ENCODE measurements around the gene CLMP. TPM values are rescaled to one million over a fixed set of nuclear protein-coding genes. Genes with fewer than 3 reads are reported as not detected.

The CLMP gene
- total and polyA plus RNA-seq, 3 donors from 2014 or later: 6.0 to 6.5 (median 6.3) TPM

DNA sequence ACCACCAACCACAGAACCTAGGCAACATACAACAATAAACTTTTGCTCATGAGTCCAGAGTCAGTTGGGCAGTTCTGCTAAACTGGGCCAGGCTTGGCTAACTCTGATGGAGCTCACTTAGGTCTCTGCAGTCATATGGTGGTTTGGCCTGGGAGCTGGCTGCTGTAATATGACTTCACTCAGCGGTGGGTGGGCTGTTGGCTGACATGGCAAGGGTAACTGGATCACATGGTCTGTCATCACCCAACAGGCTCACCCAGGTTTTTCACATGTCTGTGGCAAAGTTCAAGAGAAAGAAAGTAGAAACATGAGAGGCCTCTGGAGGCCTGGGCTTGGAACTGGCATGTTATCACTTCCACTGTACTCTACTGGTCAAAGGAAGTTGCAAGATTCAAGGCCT lies 43.2 kb upstream of the CLMP start:
- WGBS, 2 donors: 93 to 94% methylated on average over 1 of the region's 1 CpG
- no peak for TF ChIP-seq POLR2A (IDR thresholded peaks at IDR 0.05)
- TF ChIP-seq, protein P1, sequence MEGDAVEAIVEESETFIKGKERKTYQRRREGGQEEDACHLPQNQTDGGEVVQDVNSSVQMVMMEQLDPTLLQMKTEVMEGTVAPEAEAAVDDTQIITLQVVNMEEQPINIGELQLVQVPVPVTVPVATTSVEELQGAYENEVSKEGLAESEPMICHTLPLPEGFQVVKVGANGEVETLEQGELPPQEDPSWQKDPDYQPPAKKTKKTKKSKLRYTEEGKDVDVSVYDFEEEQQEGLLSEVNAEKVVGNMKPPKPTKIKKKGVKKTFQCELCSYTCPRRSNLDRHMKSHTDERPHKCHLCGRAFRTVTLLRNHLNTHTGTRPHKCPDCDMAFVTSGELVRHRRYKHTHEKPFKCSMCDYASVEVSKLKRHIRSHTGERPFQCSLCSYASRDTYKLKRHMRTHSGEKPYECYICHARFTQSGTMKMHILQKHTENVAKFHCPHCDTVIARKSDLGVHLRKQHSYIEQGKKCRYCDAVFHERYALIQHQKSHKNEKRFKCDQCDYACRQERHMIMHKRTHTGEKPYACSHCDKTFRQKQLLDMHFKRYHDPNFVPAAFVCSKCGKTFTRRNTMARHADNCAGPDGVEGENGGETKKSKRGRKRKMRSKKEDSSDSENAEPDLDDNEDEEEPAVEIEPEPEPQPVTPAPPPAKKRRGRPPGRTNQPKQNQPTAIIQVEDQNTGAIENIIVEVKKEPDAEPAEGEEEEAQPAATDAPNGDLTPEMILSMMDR (IDR thresholded peaks at IDR 0.05): no peak
- Histone ChIP-seq H3K27ac (peak overlapping the region in 1 of 2 donors; percentile 27), H3K9me3 (no peaks in the 10 kb centered on the region), H3K27me3 (no peaks in the 10 kb centered on the region), H3K4me1 (peaks cover 5% of the 10 kb centered on the region), H3K36me3 (ENCODE audit: low read depth, missing control alignments) (no peaks in the 10 kb centered on the region), H3K4me3 (no peak overlapping the region)
- no peak for DNase-seq
- intact Hi-C loops (cut with DNase I; ENCODE audit: low total_unique reads): no loop called here

DNA sequence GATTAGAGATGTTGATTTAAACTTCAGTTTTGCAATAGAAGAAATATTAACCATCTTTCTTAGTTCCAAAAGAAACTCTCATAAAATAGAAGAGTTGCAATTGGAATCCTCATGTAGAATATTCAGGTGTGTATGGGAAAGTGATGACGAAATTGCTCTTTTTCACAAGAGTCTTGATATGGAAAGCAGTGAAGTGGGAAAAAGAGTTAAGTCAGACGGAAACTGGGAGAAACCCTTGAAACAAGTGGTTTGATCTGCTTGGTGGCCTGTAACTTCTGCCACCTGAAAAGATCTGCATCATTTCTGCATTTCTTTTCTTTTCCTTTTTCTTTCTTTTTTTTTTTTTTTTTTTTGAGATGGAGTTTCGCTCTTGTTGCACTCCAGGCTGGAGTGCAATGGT lies 41.8 kb upstream of the CLMP start:
- Histone ChIP-seq H3K9me3 (no peaks in the 10 kb centered on the region), H3K4me3 (no peak overlapping the region), H3K4me1 (peaks cover 5% of the 10 kb centered on the region), H3K27ac (no peak overlapping the region), H3K36me3 (ENCODE audit: low read depth, missing control alignments) (no peaks in the 10 kb centered on the region), H3K27me3 (no peaks in the 10 kb centered on the region)
- TF ChIP-seq, protein P1 (IDR thresholded peaks at IDR 0.05): no peak
- TF ChIP-seq POLR2A (IDR thresholded peaks at IDR 0.05): no peak
- 91 to 95% methylated on average over 3 of the region's 3 CpGs for WGBS, 2 donors
- intact Hi-C loops (cut with DNase I; ENCODE audit: low total_unique reads): no loop called here
- no peak for DNase-seq

DNA sequence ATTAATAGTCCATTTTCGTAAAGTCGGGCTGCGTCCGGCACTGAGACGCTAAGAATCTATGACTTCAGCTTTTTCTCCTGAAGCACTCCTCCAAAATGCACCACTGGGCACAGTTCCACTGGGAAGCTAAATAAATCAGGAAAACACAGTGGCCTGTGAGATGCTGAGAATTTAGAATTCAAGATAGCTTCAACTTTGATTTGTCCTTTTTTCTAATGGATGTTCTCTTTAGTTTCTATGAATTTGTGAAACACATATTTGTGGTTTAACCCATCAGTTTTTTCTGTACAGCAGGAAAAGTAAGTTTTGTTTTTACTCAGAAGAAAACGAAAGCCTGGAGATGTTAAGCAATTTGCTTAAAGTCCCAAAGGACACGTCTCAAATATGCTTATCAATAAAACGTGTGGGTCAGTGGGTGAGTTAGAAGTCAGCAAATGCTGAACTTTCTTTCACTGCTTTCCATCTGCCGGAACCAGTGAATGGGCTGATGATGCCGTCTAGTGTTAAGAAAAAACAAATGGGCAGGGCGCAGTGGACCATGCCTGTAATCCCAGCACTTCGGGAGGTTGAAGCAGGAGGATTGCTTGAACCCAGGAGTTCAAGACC lies 40.7 kb upstream of the CLMP start:
- 53 to 64% methylated on average over 12 of the region's 12 CpGs for WGBS, 2 donors
- Histone ChIP-seq H3K27me3 (no peaks in the 10 kb centered on the region), H3K27ac (no peak overlapping the region), H3K4me3 (no peak overlapping the region), H3K4me1 (peaks cover 5% of the 10 kb centered on the region), H3K9me3 (no peaks in the 10 kb centered on the region), H3K36me3 (ENCODE audit: low read depth, missing control alignments) (no peaks in the 10 kb centered on the region)
- DNase-seq: no peak
- intact Hi-C loops (cut with DNase I; ENCODE audit: low total_unique reads): no loop called here
- no peak for TF ChIP-seq POLR2A (IDR thresholded peaks at IDR 0.05)
- TF ChIP-seq, protein P1 (IDR thresholded peaks at IDR 0.05): no peak

DNA sequence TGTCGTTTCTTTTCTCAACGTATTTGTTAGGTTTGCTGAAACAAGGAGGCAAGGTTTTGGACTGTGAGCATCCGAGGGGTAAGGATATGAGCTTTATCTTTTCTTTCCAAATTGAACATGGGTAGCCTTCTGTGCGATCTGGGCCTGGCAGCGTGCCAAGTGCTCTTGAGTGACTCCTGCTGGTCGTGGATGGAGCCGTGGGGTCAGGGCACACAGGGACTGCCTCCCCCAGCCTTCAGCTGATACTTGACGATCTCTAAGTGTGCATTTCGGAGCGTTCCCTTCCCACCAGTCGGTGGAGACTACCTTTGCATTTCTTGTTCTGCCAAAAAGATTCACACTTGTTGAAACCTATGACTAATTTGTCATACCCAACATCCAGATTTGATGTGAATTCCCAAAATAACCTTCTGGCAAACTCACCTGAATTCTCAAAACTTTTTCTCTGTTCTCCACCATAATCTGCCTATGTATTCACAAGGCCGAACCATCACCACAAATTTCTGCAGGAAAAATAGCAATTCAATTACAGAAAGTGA lies 40.1 kb upstream of the CLMP start:
- Histone ChIP-seq H3K27me3 (no peaks in the 10 kb centered on the region), H3K4me1 (peaks cover 5% of the 10 kb centered on the region), H3K9me3 (no peaks in the 10 kb centered on the region), H3K36me3 (ENCODE audit: low read depth, missing control alignments) (no peaks in the 10 kb centered on the region), H3K4me3 (no peak overlapping the region), H3K27ac (no peak overlapping the region)
- WGBS, 2 donors: 46 to 56% methylated on average over 12 of the region's 12 CpGs
- intact Hi-C loops (cut with DNase I; ENCODE audit: low total_unique reads): no loop called here
- no peak for TF ChIP-seq POLR2A (IDR thresholded peaks at IDR 0.05)
- TF ChIP-seq, protein P1 (IDR thresholded peaks at IDR 0.05): peak; percentile 27 to 57 (median 30)
- DNase-seq: peak; percentile 61

DNA sequence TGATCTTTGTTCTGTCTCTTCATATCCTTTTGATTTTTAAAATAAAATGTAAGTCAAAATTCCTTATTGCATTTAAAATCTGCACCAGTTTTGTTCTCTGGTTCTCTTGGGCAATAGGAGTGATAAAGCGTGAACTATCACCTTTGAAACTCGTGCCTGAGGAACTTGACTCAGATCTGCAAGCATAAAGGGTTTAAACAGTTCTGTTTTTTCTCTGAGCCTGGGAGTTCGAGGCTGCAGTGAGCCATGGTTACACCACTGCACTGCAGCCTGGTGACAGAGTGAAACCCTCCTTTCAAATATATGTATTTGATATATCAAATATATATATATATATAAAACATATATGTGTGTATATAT lies 38.9 kb upstream of the CLMP start:
- Histone ChIP-seq H3K27ac (no peak overlapping the region), H3K4me1 (peaks cover 5% of the 10 kb centered on the region), H3K36me3 (ENCODE audit: low read depth, missing control alignments) (no peaks in the 10 kb centered on the region), H3K4me3 (no peak overlapping the region), H3K27me3 (no peaks in the 10 kb centered on the region), H3K9me3 (no peaks in the 10 kb centered on the region)
- WGBS, 2 donors: 79 to 81% methylated on average over 3 of the region's 3 CpGs
- no peak for TF ChIP-seq POLR2A (IDR thresholded peaks at IDR 0.05)
- TF ChIP-seq, protein P1 (IDR thresholded peaks at IDR 0.05): no peak
- DNase-seq: no peak
- intact Hi-C loops (cut with DNase I; ENCODE audit: low total_unique reads): no loop called here

Measured in testis (tissue), 3 donors.